ENCODE data around the gene RPP25L. TPM values are rescaled to one million over a fixed set of nuclear protein-coding genes. Genes with fewer than 3 reads are reported as not detected.

The RPP25L gene
- total and polyA plus RNA-seq, 2 of the 4 experiments (the other 2 are of a cell fraction) = 20.4 to 26.3 TPM

GRCh38 chr9:34592895-34593601 is 18.8 kb downstream of the RPP25L start:
- in situ Hi-C loops (cut with MboI; ENCODE audit: low sequenced_read_pairs) = no loop called here
- no peak overlapping the region for H3K14ac ChIP-seq (replicated peaks; ENCODE audit: low read depth, low read length)
- intact Hi-C loops (cut with micrococcal nuclease) = no loop called here
- ChIA-PET CTCF (interaction anchor here (1.9 to 3.3 kb wide), 2 partner anchors 11 to 46 kb away, joined by 8 to 35 read pairs; no protein-coding TSS in a partner anchor), POLR2A (ENCODE audit: unreplicated experiment) (no interaction called here)
- H2BK5ac ChIP-seq (ENCODE audit: low read depth, low read length, poor library complexity, severe bottlenecking) = no peak overlapping the region
- no TSS peak for BruUV-seq (replicated peaks)
- H3K18ac ChIP-seq (ENCODE audit: low read depth, low read length) = no peak overlapping the region
- H4K91ac ChIP-seq (ENCODE audit: insufficient read depth, low read depth, low read length) = no peak overlapping the region
- no peak overlapping the region for H4K8ac ChIP-seq (ENCODE audit: low read depth in 2 of 2, low read length in 2 of 2)
- TF ChIP-seq RFX5 (IDR thresholded peaks at IDR 0.05; ENCODE audit: low read depth, low read length) = no peak
- no peak for TF ChIP-seq USF2 (IDR thresholded peaks at IDR 0.05; ENCODE audit: low read depth, low read length)
- TF ChIP-seq SMC3 (IDR thresholded peaks at IDR 0.05; ENCODE audit: low read depth, low read length) = no peak
- no peak for TF ChIP-seq BHLHE40 (IDR thresholded peaks at IDR 0.05; ENCODE audit: low read depth, low read length)
- no peak for TF ChIP-seq CTCF (conservative IDR thresholded peaks at IDR 0.05; ENCODE audit: low read depth, low read length)
- TF ChIP-seq NFE2L2 (IDR thresholded peaks at IDR 0.05; ENCODE audit: low read depth, low read length) = no peak
- no peak for TF ChIP-seq FOS (IDR thresholded peaks at IDR 0.05; ENCODE audit: low read depth, low read length)
- TF ChIP-seq RCOR1 (IDR thresholded peaks at IDR 0.05; ENCODE audit: insufficient replicate concordance, low read length) = no peak
- TF ChIP-seq, protein P1, sequence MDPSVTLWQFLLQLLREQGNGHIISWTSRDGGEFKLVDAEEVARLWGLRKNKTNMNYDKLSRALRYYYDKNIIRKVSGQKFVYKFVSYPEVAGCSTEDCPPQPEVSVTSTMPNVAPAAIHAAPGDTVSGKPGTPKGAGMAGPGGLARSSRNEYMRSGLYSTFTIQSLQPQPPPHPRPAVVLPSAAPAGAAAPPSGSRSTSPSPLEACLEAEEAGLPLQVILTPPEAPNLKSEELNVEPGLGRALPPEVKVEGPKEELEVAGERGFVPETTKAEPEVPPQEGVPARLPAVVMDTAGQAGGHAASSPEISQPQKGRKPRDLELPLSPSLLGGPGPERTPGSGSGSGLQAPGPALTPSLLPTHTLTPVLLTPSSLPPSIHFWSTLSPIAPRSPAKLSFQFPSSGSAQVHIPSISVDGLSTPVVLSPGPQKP (IDR thresholded peaks at IDR 0.05; ENCODE audit: borderline replicate concordance, low read depth, low read length) = no peak
- TF ChIP-seq RAD21 (IDR thresholded peaks at IDR 0.05; ENCODE audit: low read length) = no peak
- TF ChIP-seq POLR2A (IDR thresholded peaks at IDR 0.05; ENCODE audit: low read depth, low read length) = no peak
- no peak for TF ChIP-seq MAZ (IDR thresholded peaks at IDR 0.05; ENCODE audit: borderline replicate concordance, low read depth, low read length)
- no peak for TF ChIP-seq MXI1 (IDR thresholded peaks at IDR 0.05; ENCODE audit: borderline replicate concordance, low read depth, low read length)
- TF ChIP-seq MAFK (IDR thresholded peaks at IDR 0.05; ENCODE audit: low read depth, low read length) = no peak
- no peak for TF ChIP-seq CHD1 (IDR thresholded peaks at IDR 0.05; ENCODE audit: low read depth, low read length)
- TF ChIP-seq CEBPB (IDR thresholded peaks at IDR 0.05; ENCODE audit: low read depth, low read length) = no peak
- H3K27me3 ChIP-seq (ENCODE audit: control insufficient read depth, insufficient read depth, low read length) = peaks cover 80% of the 10 kb centered on the region
- no peak overlapping the region for H2AK9ac ChIP-seq (replicated peaks; ENCODE audit: low read depth, low read length, poor library complexity)
- no peak overlapping the region for H3K4me2 ChIP-seq (ENCODE audit: low read depth, low read length)
- no peak overlapping the region for H3K9ac ChIP-seq (ENCODE audit: low read depth, low read length)
- ATAC-seq (ENCODE audit: low read depth) = no peak
- 0 out of 2 replicates have a peak overlapping the region, but pooled peaks have one; percentile 1 for H3K23ac ChIP-seq (ENCODE audit: low read depth, low read length)
- peaks cover 7% of the 10 kb centered on the region; the same call in 1 of the 2 replicates for H4K20me1 ChIP-seq (ENCODE audit: insufficient read depth, low read length)
- no peak overlapping the region for H2BK120ac ChIP-seq (ENCODE audit: low read depth, low read length)
- H3K56ac ChIP-seq (ENCODE audit: extremely low read depth, insufficient read depth, low read length) = no peak overlapping the region
- no peaks in the 10 kb centered on the region for H3K36me3 ChIP-seq (ENCODE audit: control insufficient read depth, insufficient read depth, low read length)
- H2BK20ac ChIP-seq (ENCODE audit: low read depth, low read length) = no peak overlapping the region
- no peak overlapping the region for H2BK15ac ChIP-seq (ENCODE audit: low read depth, low read length)
- DNase-seq = no peak
- no peaks in the 10 kb centered on the region; the same call in 1 of the 2 replicates for H3K4me1 ChIP-seq (ENCODE audit: control insufficient read depth, insufficient read depth, low read length)
- no peaks in the 10 kb centered on the region for H3K9me3 ChIP-seq (ENCODE audit: control insufficient read depth, insufficient read depth, low read length)
- H3K27ac ChIP-seq (ENCODE audit: insufficient read depth, low read length) = no peak overlapping the region
- no peaks in the 10 kb centered on the region for H3K79me1 ChIP-seq (ENCODE audit: low read depth in 1 of 2, low read length in 2 of 2)
- dilution Hi-C loops (cut with HindIII; ENCODE audit: low sequenced_read_pairs, unreplicated experiment) = no loop called here
- no peaks in the 10 kb centered on the region for H3K9me1 ChIP-seq (ENCODE audit: insufficient read depth, low read length)
- no peak overlapping the region for H4K5ac ChIP-seq (ENCODE audit: low read depth, low read length)
- H2AFZ ChIP-seq (replicated peaks; ENCODE audit: low read length, poor library complexity) = no peak overlapping the region
- no peak overlapping the region for H3K4me3 ChIP-seq (ENCODE audit: insufficient read depth, low read depth, low read length)
- H2AK5ac ChIP-seq (ENCODE audit: low read depth, low read length) = no peak overlapping the region
- WGBS, 2 experiments (ENCODE audit: extremely low coverage in 2 of 2, insufficient read length in 1 of 2) = 2% methylated on average over 8 of the region's 26 CpGs; no CpG with 5 or more reads in 1 of the 2 experiments
- H3K4ac ChIP-seq (ENCODE audit: low read depth, low read length) = no peak overlapping the region

Measured in IMR-90 (cell line).